Nephron progenitor cell (in vitro differentiated cells): ENCODE results near the gene PLEKHH3.

Experiments
- DNase-seq: peaks from one replicate; pipeline ENCODE4 v3.0.0; 2021
- H3K27ac Mint-ChIP-seq: 2 replicates; pipeline ENCODE4 v1.8.0; 2021; ENCODE audit warnings: mild to moderate bottlenecking, moderate library complexity, mixed read lengths
- H3K27me3 Mint-ChIP-seq: 2 replicates; pipeline ENCODE4 v1.8.0; 2021; ENCODE audit warnings: mild to moderate bottlenecking, low read depth, mixed read lengths; ENCODE audit not compliant: poor library complexity
- H3K36me3 Mint-ChIP-seq: 2 replicates; pipeline ENCODE4 v1.8.0; 2021; ENCODE audit warnings: low read depth, mixed read lengths
- H3K4me1 Mint-ChIP-seq: 2 replicates; pipeline ENCODE4 v1.8.0; 2021; ENCODE audit warnings: mixed read lengths
- H3K4me3 Mint-ChIP-seq: 2 replicates; pipeline ENCODE4 v1.8.0; 2021; ENCODE audit warnings: mild to moderate bottlenecking, moderate library complexity, mixed read lengths
- H3K9me3 Mint-ChIP-seq: 2 replicates; pipeline ENCODE4 v1.8.0; 2021; ENCODE audit warnings: mild to moderate bottlenecking, moderate library complexity, mixed read lengths
- CTCF ChIP-seq: fragments of 200-600 bp; sonication (generic); IDR thresholded peaks from 2 replicates; pipeline ENCODE4 v1.5.0; 2021; ENCODE audit warnings: antibody characterized with exemption

Gene PLEKHH3

GRCh38 chr17:42708588-42708987, 31.8 kb upstream of the PLEKHH3 start:
- no peak for TF ChIP-seq CTCF
- DNase-seq, result no peak
- Mint-ChIP-seq H3K27me3 (peaks cover 3% of the 10 kb centered on the region), H3K9me3 (no peaks in the 10 kb centered on the region), H3K4me1 (peaks cover 22% of the 10 kb centered on the region), H3K4me3 (no peak overlapping the region), H3K36me3 (peaks cover 78% of the 10 kb centered on the region), H3K27ac (peak overlapping the region; percentile 94)

GRCh38 chr17:42706732-42707131, 29.9 kb upstream of the PLEKHH3 start:
- H3K4me3 Mint-ChIP-seq, result no peak overlapping the region
- H3K27ac Mint-ChIP-seq, result no peak overlapping the region
- H3K9me3 Mint-ChIP-seq, result no peaks in the 10 kb centered on the region
- TF ChIP-seq CTCF, result no peak
- H3K36me3 Mint-ChIP-seq, result peaks cover 73% of the 10 kb centered on the region
- DNase-seq, result no peak
- H3K27me3 Mint-ChIP-seq, result peaks cover 3% of the 10 kb centered on the region
- H3K4me1 Mint-ChIP-seq, result peaks cover 22% of the 10 kb centered on the region

- Mint-ChIP-seq H3K4me1 (peaks cover 33% of the 10 kb centered on the region), H3K4me3 (no peak overlapping the region), H3K27me3 (peaks cover 6% of the 10 kb centered on the region), H3K27ac (no peak overlapping the region), H3K36me3 (peaks cover 69% of the 10 kb centered on the region), H3K9me3 (no peaks in the 10 kb centered on the region)
- DNase-seq, result no peak
- TF ChIP-seq CTCF, result no peak
Measured at GRCh38 chr17:42704837-42705494, 28.2 kb upstream of the PLEKHH3 start.

- Mint-ChIP-seq H3K36me3 (peaks cover 64% of the 10 kb centered on the region), H3K9me3 (no peaks in the 10 kb centered on the region), H3K4me3 (no peak overlapping the region), H3K4me1 (peaks cover 33% of the 10 kb centered on the region), H3K27me3 (peaks cover 6% of the 10 kb centered on the region), H3K27ac (no peak overlapping the region)
- TF ChIP-seq CTCF, result no peak
- DNase-seq, result no peak
Measured at GRCh38 chr17:42704490-42704836, 27.7 kb upstream of the PLEKHH3 start.

- H3K36me3 Mint-ChIP-seq, result peaks cover 58% of the 10 kb centered on the region
- no peak overlapping the region for H3K4me3 Mint-ChIP-seq
- no peak for TF ChIP-seq CTCF
- peak overlapping the region; percentile 59 for H3K27ac Mint-ChIP-seq
- H3K27me3 Mint-ChIP-seq, result peaks cover 10% of the 10 kb centered on the region
- no peak for DNase-seq
- H3K4me1 Mint-ChIP-seq, result peaks cover 40% of the 10 kb centered on the region
- H3K9me3 Mint-ChIP-seq, result no peaks in the 10 kb centered on the region
Measured at GRCh38 chr17:42702446-42702845, 25.7 kb upstream of the PLEKHH3 start.

- H3K27ac Mint-ChIP-seq, result peak overlapping the region; percentile 82
- peaks cover 60% of the 10 kb centered on the region for H3K36me3 Mint-ChIP-seq
- H3K4me1 Mint-ChIP-seq, result peaks cover 40% of the 10 kb centered on the region
- no peak overlapping the region for H3K4me3 Mint-ChIP-seq
- no peak for TF ChIP-seq CTCF
- H3K9me3 Mint-ChIP-seq, result no peaks in the 10 kb centered on the region
- peaks cover 7% of the 10 kb centered on the region for H3K27me3 Mint-ChIP-seq
- no peak for DNase-seq
Measured at GRCh38 chr17:42700586-42701289, 23.9 kb upstream of the PLEKHH3 start.
